AG10803 (cell line): ENCODE data around the gene CACNA1C.
"Not testable (repeated sequence)": the region's sequence is repeated elsewhere in the genome, so short reads cannot be mapped to it uniquely, and the experiment has no call there.

Source experiments
- DNase-seq: peaks from one replicate; pipeline ENCODE4 v3.0.0; 2010; ENCODE audit warnings: low read depth
- H3K4me3 ChIP-seq: 2 replicates; pipeline ENCODE4 v1.5.1; 2011; ENCODE audit warnings: mild to moderate bottlenecking, low read length, control low read depth
- CTCF ChIP-seq: conservative IDR thresholded peaks from 2 replicates; pipeline ENCODE4 v1.5.1; 2011; ENCODE audit warnings: mild to moderate bottlenecking, low read length, control low read depth, inconsistent platforms

Gene CACNA1C

GRCh38 chr12:2679068-2679815, 626.5 kb downstream of the CACNA1C start:
- TF ChIP-seq CTCF: no peak
- H3K4me3 ChIP-seq: no peak overlapping the region
- no peak for DNase-seq

DNA sequence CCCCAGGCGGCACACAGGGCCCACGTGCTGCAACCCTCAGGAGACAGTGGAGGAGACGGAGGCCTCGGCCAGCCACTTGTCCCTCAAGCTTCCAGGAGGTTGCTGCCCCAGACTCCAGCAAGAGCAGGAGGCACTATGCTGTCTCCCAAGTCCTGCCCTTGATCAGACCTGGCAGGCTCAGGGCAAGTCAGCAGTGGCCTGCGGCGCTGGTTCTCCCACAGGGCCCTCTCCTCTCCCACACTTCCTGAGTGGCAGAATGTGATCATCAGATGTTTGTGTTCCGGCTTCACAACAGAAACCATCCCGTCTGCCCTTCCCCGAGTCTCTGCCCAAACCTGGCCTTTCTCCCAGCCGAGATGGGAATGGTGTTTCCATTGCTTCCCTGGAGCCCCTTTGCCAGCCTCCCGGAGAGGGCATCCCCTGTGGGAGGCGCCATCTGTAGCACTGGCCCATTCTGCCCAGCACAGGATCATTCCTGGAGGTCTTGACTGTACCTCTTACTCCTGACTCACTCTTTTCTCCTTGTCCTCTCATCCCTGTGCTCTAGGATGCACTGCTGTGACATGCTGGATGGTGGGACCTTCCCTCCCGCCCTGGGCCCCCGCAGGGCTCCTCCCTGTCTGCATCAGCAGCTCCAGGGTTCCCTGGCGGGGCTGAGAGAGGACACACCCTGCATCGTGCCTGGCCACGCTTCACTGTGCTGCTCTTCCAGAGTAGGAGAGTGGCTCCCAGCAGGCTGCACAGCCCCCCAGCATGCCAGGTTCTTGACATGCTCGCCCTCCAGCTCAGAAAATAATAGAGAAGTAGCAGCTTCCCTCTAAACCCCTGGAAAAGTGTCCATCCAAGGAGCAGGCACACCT, 627.3 kb downstream of the CACNA1C start:
- no peak for TF ChIP-seq CTCF
- no peak for DNase-seq
- H3K4me3 ChIP-seq: no peak overlapping the region

- no peak for TF ChIP-seq CTCF
- no peak for DNase-seq
- no peak overlapping the region for H3K4me3 ChIP-seq
Measured at GRCh38 chr12:2680676-2681039, 627.9 kb downstream of the CACNA1C start.

GRCh38 chr12:2681450-2682205, 628.8 kb downstream of the CACNA1C start:
- TF ChIP-seq CTCF: no peak
- DNase-seq: no peak
- no peak overlapping the region for H3K4me3 ChIP-seq

DNA sequence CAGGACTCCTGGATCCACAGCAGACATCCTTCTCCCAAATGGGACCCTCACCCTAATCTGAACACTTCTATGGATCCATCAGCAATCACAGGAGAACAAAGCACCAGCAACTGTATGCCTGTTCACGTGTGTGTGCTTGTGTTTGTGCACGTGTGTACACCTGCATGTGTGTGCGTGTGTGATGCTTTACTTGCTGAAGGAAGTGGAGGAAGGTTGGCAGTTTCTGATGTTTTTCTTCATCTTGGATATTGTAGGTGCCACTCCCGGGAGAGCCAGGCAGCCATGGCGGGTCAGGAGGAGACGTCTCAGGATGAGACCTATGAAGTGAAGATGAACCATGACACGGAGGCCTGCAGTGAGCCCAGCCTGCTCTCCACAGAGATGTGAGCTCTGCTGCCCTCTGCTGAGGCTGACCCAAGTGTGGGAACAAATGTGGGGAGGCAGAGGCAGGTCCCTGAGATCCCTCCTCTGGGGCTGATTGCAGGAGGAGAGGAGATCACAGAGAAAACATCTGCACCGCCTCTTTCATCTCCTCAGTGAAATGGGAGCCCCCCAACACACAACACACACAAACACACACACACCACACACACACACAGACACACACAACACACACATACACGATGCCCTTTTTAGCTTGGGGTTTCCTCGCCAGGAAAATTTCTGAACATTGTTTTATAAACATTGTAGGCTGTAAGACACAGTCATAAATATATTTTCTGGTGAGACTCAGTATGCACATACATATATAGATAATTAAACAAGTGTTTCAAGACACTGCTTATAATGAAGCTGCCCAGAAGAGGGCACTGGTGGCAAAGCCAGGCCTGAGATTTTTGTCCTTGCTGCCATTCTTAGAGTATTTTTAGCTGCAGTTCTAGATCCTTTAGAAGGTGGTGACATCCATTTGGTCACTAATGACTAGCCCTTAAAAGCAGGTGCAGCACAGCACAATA, 629.8 kb downstream of the CACNA1C start:
- no peak overlapping the region for H3K4me3 ChIP-seq
- DNase-seq: peak; percentile 44
- TF ChIP-seq CTCF: peak; percentile 53

DNA sequence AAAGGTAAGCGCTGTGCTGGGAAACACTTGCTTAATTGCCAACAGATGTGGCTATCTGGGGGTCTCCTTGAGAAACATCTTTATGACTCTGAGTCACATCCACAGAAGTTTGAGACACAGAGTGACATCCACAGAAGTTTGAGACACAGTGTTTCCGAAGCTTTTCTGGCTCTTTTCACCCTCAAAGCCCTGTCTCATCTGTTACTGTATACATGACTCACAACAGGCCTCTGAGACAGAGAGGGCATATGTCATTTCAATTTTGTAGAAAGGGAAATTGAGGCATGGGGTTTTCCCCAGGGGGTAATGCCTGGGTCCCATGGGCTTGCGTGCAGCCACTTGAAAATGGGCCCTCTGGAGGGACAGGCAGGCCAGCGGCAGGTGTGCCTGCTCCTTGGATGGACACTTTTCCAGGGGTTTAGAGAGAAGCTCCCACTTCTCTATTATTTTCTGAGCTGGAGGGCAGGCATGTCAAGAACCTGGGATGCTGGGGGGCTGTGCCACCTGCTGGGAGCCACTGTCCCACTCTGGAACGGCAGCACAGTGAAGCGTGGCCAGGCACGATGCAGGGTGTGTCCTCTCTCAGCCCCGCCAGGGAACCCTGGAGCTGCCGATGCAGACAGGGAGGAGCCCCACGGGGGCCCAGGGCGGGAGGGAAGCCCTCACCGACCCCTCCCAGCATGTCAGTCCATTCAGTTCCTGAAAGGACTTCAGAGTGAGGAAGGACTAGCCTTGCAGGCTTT, 630.7 kb downstream of the CACNA1C start:
- TF ChIP-seq CTCF: no peak
- DNase-seq: peak; percentile 3
- H3K4me3 ChIP-seq: no peak overlapping the region

DNA sequence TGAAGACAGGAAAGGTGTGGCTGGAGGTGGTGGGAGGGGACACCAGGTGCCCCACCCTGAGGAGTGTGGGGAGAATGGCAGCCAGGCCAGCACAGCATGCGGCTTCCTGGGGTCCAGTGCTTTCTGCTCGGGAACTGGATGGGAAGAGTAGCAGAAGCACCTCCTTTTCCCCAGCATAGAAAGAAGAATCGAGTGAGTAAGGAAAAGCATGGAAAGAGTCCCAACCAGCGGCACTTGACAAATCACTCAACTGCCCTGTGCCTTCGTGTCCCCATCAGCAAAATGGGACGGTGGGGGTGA, 631.2 kb downstream of the CACNA1C start:
- DNase-seq, H3K4me3 ChIP-seq: not testable (repeated sequence)

- H3K4me3 ChIP-seq, DNase-seq: not testable (repeated sequence)
Measured at GRCh38 chr12:2685620-2686279, 633.0 kb downstream of the CACNA1C start.
